ENCODE results near the gene ADGRB3.

The ADGRB3 gene

GRCh38 chr6:68652117-68652536 is 17.0 kb downstream of the ADGRB3 start:
- no peak for TF ChIP-seq CTCF (IDR thresholded peaks at IDR 0.05; ENCODE audit: borderline replicate concordance, control extremely low read depth, extremely low read depth, insufficient read depth, missing control alignments)
- DNase-seq (ENCODE audit: low spot score) = no peak
- in situ Hi-C loops (cut with MboI; ENCODE audit: low sequenced_read_pairs, unreplicated experiment) = no loop called here

- TF ChIP-seq CTCF (IDR thresholded peaks at IDR 0.05; ENCODE audit: borderline replicate concordance, control extremely low read depth, extremely low read depth, insufficient read depth, missing control alignments) = no peak
- no peak for DNase-seq (ENCODE audit: low spot score)
- in situ Hi-C loops (cut with MboI; ENCODE audit: low sequenced_read_pairs, unreplicated experiment) = no loop called here
Measured at GRCh38 chr6:68653074-68653705, 18.1 kb downstream of the ADGRB3 start.

GRCh38 chr6:68653706-68654089 is 18.6 kb downstream of the ADGRB3 start:
- no peak for DNase-seq (ENCODE audit: low spot score)
- no peak for TF ChIP-seq CTCF (IDR thresholded peaks at IDR 0.05; ENCODE audit: borderline replicate concordance, control extremely low read depth, extremely low read depth, insufficient read depth, missing control alignments)
- in situ Hi-C loops (cut with MboI; ENCODE audit: low sequenced_read_pairs, unreplicated experiment) = no loop called here

GRCh38 chr6:68654134-68654533 is 19.1 kb downstream of the ADGRB3 start:
- no peak for TF ChIP-seq CTCF (IDR thresholded peaks at IDR 0.05; ENCODE audit: borderline replicate concordance, control extremely low read depth, extremely low read depth, insufficient read depth, missing control alignments)
- DNase-seq (ENCODE audit: low spot score) = no peak
- in situ Hi-C loops (cut with MboI; ENCODE audit: low sequenced_read_pairs, unreplicated experiment) = no loop called here

GRCh38 chr6:68655028-68655427 is 19.9 kb downstream of the ADGRB3 start:
- no peak for TF ChIP-seq CTCF (IDR thresholded peaks at IDR 0.05; ENCODE audit: borderline replicate concordance, control extremely low read depth, extremely low read depth, insufficient read depth, missing control alignments)
- in situ Hi-C loops (cut with MboI; ENCODE audit: low sequenced_read_pairs, unreplicated experiment) = no loop called here
- DNase-seq (ENCODE audit: low spot score) = no peak

- no peak for DNase-seq (ENCODE audit: low spot score)
- no peak for TF ChIP-seq CTCF (IDR thresholded peaks at IDR 0.05; ENCODE audit: borderline replicate concordance, control extremely low read depth, extremely low read depth, insufficient read depth, missing control alignments)
- in situ Hi-C loops (cut with MboI; ENCODE audit: low sequenced_read_pairs, unreplicated experiment) = no loop called here
Measured at GRCh38 chr6:68657374-68658139, 22.5 kb downstream of the ADGRB3 start.

All from GM13976 (cell line).